SK-N-SH treated with all-trans-retinoic acid at 6 μM for 48 hours (cell line): ENCODE data around the gene ALG12.

Experiments used
- ATAC-seq: fragments of 200-7000 bp; cut with Tn5 transposase; 3 replicates; pipeline ENCODE4 v1.9.1; 2020; ENCODE audit warnings: mild to moderate bottlenecking, moderate library complexity
- ARNTL ChIP-seq: fragments of 450-650 bp; formaldehyde crosslinking; IDR thresholded peaks from 2 replicates; pipeline ENCODE4 v1.5.0; 2020; ENCODE audit warnings: low read depth, mild to moderate bottlenecking, moderate library complexity, borderline replicate concordance
- BACH2 ChIP-seq: fragments of 250-450 bp; sonication (Bioruptor Pico); IDR thresholded peaks from 2 replicates; pipeline ENCODE4 v1.9.0; 2021; ENCODE audit warnings: mild to moderate bottlenecking, borderline replicate concordance
- CSDC2 ChIP-seq: fragments of 250-450 bp; sonication (Bioruptor Pico); IDR thresholded peaks from 2 replicates; pipeline ENCODE4 v1.5.0; 2020; ENCODE audit warnings: mild to moderate bottlenecking, moderate library complexity
- ESRRG ChIP-seq: fragments of 250-450 bp; sonication (Bioruptor Pico); IDR thresholded peaks from 2 replicates; pipeline ENCODE4 v1.6.1; 2021; ENCODE audit warnings: mild to moderate bottlenecking
- GLIS3 ChIP-seq: fragments of 250-450 bp; sonication (Bioruptor Pico); IDR thresholded peaks from 2 replicates; pipeline ENCODE4 v1.5.0; 2020; ENCODE audit warnings: mild to moderate bottlenecking, moderate library complexity
- ISL1 ChIP-seq: fragments of 250-450 bp; sonication (Bioruptor Pico); IDR thresholded peaks from 2 replicates; pipeline ENCODE4 v2.1.2; 2022; ENCODE audit warnings: mild to moderate bottlenecking, moderate library complexity
- OSR1 ChIP-seq: fragments of 250-450 bp; sonication (Bioruptor Pico); IDR thresholded peaks from 2 replicates; pipeline ENCODE4 v1.8.0; 2022; ENCODE audit warnings: moderate library complexity, mild to moderate bottlenecking, inconsistent platforms
- PPARA ChIP-seq: fragments of 250-450 bp; sonication (Bioruptor Pico); IDR thresholded peaks from 2 replicates; pipeline ENCODE4 v1.5.0; 2020; ENCODE audit warnings: mild to moderate bottlenecking, borderline replicate concordance
- RARB ChIP-seq: fragments of 250-450 bp; sonication (Bioruptor Pico); IDR thresholded peaks from 2 replicates; pipeline ENCODE4 v1.8.0; 2021; ENCODE audit warnings: mild to moderate bottlenecking, moderate library complexity
- SNAI2 ChIP-seq: fragments of 250-450 bp; sonication (Bioruptor Pico); IDR thresholded peaks from 2 replicates; pipeline ENCODE4 v1.5.0; 2020; ENCODE audit warnings: mild to moderate bottlenecking, moderate library complexity
- TCF4 ChIP-seq: fragments of 250-450 bp; sonication (Bioruptor Pico); IDR thresholded peaks from 2 replicates; pipeline ENCODE4 v1.8.0; 2021; ENCODE audit warnings: mild to moderate bottlenecking, moderate library complexity, borderline replicate concordance
- TOX ChIP-seq: fragments of 250-450 bp; sonication (Bioruptor Pico); IDR thresholded peaks from 2 replicates; pipeline ENCODE4 v1.8.0; 2021; ENCODE audit warnings: mild to moderate bottlenecking, moderate library complexity, borderline replicate concordance
- ZC3H10 ChIP-seq: fragments of 250-450 bp; sonication (Bioruptor Pico); IDR thresholded peaks from 2 replicates; pipeline ENCODE4 v1.5.1; 2021; ENCODE audit warnings: mild to moderate bottlenecking, moderate library complexity
- ZFP3 ChIP-seq: fragments of 250-450 bp; sonication (Bioruptor Pico); IDR thresholded peaks from 2 replicates; pipeline ENCODE4 v1.5.0; 2020; ENCODE audit warnings: mild to moderate bottlenecking, moderate library complexity
- ZFP30 ChIP-seq: fragments of 450-650 bp; formaldehyde crosslinking; IDR thresholded peaks from 2 replicates; pipeline ENCODE4 v1.5.0; 2022; ENCODE audit warnings: mild to moderate bottlenecking, moderate library complexity
- ZNF565 ChIP-seq: fragments of 450-650 bp; formaldehyde crosslinking; conservative IDR thresholded peaks from 2 replicates; pipeline ENCODE4 v1.5.0; 2020; ENCODE audit warnings: low read depth, mild to moderate bottlenecking, moderate library complexity
- ZNF70 ChIP-seq: fragments of 450-650 bp; formaldehyde crosslinking; IDR thresholded peaks from 2 replicates; pipeline ENCODE4 v1.5.0; 2020; ENCODE audit warnings: mild to moderate bottlenecking, moderate library complexity
- ZNF8 ChIP-seq: fragments of 450-650 bp; formaldehyde crosslinking; IDR thresholded peaks from 2 replicates; pipeline ENCODE4 v1.5.0; 2020; ENCODE audit warnings: mild to moderate bottlenecking, moderate library complexity
- TF ChIP-seq, protein P1 (sequence below): fragments of 250-450 bp; sonication (Bioruptor Pico); IDR thresholded peaks from 2 replicates; pipeline ENCODE4 v1.5.1; 2020; ENCODE audit warnings: low read depth, mild to moderate bottlenecking, moderate library complexity
- TF ChIP-seq, protein P2 (sequence below): fragments of 250-450 bp; sonication (Bioruptor Pico); IDR thresholded peaks from 2 replicates; pipeline ENCODE4 v1.8.0; 2021; ENCODE audit warnings: low read depth, mild to moderate bottlenecking, moderate library complexity, borderline replicate concordance
- TF ChIP-seq, protein P3 (sequence below): fragments of 250-450 bp; sonication (Bioruptor Pico); IDR thresholded peaks from 2 replicates; pipeline ENCODE4 v1.5.1; 2021; ENCODE audit warnings: mild to moderate bottlenecking, moderate library complexity
- TF ChIP-seq, protein P4 (sequence below): fragments of 250-450 bp; sonication (Bioruptor Pico); IDR thresholded peaks from 2 replicates; pipeline ENCODE4 v1.8.0; 2020; ENCODE audit warnings: mild to moderate bottlenecking, moderate library complexity, borderline replicate concordance

Gene ALG12

DNA sequence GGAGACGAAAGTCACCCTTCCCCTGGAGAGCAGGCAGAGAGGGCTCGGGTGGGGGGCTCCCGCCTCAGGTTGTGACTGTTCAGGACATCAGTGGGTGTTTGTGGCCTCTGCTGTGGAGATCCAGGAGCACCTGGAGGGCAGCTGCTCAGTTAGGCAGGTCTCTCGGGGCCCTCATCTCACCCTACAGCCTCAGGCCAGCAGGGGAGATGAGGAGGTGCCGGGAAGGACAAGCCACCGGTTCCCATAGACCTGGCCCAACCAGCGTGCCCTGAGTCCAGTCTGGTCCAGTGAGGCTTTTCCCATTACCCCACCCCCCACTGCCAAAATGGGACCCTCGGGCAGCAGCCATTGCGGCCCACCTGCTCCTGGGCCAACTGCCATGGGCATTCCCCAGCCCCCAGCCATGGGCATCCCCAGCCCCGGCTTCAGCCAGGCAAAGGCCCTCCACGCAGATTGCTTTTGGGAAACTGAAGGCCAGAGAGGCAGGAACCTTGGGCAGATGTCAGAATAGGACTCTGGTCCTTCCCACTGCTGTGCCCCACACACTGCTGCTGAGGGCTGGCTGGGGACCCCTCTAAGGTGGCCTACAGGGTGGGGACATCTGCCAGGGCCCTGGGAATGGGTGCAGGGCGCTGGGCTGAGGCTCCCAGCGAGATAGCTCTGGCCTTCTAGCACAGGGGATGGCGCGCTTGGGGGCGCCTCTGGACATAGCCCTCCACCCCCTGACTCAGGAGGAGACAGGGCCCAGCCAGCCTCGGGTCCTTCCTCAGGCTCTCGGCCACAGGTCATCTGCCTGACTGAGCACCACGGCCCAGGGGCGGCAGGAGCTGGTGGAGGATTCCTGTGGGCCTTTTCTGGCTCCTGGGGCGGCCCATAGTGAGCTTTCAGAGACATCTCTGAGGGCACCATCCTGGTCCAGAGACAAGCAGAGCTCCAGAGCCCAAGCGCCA is 47.1 kb upstream of the ALG12 start:
- no peak for ATAC-seq
- TF ChIP-seq BACH2 (CRISPR knock-in tag) (no peak), ZNF8 (CRISPR knock-in tag) (no peak), SNAI2 (no peak), RARB (CRISPR knock-in tag) (no peak), ESRRG (CRISPR knock-in tag) (no peak), GLIS3 (CRISPR knock-in tag) (no peak), ZNF565 (no peak), TCF4 (CRISPR knock-in tag) (no peak), ZFP30 (no peak), TOX (CRISPR knock-in tag) (no peak), PPARA (no peak), OSR1 (CRISPR knock-in tag) (no peak), CSDC2 (CRISPR knock-in tag) (no peak), ISL1 (CRISPR knock-in tag) (no peak), ZC3H10 (CRISPR knock-in tag) (no peak), ZFP3 (no peak)
- TF ChIP-seq, protein P1, sequence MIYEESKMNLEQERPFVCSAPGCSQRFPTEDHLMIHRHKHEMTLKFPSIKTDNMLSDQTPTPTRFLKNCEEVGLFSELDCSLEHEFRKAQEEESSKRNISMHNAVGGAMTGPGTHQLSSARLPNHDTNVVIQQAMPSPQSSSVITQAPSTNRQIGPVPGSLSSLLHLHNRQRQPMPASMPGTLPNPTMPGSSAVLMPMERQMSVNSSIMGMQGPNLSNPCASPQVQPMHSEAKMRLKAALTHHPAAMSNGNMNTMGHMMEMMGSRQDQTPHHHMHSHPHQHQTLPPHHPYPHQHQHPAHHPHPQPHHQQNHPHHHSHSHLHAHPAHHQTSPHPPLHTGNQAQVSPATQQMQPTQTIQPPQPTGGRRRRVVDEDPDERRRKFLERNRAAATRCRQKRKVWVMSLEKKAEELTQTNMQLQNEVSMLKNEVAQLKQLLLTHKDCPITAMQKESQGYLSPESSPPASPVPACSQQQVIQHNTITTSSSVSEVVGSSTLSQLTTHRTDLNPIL (CRISPR knock-in tag) = no peak
- TF ChIP-seq, protein P2, sequence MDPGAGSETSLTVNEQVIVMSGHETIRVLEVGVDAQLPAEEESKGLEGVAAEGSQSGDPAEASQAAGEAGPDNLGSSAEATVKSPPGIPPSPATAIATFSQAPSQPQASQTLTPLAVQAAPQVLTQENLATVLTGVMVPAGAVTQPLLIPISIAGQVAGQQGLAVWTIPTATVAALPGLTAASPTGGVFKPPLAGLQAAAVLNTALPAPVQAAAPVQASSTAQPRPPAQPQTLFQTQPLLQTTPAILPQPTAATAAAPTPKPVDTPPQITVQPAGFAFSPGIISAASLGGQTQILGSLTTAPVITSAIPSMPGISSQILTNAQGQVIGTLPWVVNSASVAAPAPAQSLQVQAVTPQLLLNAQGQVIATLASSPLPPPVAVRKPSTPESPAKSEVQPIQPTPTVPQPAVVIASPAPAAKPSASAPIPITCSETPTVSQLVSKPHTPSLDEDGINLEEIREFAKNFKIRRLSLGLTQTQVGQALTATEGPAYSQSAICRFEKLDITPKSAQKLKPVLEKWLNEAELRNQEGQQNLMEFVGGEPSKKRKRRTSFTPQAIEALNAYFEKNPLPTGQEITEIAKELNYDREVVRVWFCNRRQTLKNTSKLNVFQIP = no peak
- TF ChIP-seq, protein P3, sequence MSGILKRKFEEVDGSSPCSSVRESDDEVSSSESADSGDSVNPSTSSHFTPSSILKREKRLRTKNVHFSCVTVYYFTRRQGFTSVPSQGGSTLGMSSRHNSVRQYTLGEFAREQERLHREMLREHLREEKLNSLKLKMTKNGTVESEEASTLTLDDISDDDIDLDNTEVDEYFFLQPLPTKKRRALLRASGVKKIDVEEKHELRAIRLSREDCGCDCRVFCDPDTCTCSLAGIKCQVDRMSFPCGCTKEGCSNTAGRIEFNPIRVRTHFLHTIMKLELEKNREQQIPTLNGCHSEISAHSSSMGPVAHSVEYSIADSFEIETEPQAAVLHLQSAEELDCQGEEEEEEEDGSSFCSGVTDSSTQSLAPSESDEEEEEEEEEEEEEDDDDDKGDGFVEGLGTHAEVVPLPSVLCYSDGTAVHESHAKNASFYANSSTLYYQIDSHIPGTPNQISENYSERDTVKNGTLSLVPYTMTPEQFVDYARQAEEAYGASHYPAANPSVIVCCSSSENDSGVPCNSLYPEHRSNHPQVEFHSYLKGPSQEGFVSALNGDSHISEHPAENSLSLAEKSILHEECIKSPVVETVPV = no peak
- TF ChIP-seq, all 23 proteins: peak for 0

DNA sequence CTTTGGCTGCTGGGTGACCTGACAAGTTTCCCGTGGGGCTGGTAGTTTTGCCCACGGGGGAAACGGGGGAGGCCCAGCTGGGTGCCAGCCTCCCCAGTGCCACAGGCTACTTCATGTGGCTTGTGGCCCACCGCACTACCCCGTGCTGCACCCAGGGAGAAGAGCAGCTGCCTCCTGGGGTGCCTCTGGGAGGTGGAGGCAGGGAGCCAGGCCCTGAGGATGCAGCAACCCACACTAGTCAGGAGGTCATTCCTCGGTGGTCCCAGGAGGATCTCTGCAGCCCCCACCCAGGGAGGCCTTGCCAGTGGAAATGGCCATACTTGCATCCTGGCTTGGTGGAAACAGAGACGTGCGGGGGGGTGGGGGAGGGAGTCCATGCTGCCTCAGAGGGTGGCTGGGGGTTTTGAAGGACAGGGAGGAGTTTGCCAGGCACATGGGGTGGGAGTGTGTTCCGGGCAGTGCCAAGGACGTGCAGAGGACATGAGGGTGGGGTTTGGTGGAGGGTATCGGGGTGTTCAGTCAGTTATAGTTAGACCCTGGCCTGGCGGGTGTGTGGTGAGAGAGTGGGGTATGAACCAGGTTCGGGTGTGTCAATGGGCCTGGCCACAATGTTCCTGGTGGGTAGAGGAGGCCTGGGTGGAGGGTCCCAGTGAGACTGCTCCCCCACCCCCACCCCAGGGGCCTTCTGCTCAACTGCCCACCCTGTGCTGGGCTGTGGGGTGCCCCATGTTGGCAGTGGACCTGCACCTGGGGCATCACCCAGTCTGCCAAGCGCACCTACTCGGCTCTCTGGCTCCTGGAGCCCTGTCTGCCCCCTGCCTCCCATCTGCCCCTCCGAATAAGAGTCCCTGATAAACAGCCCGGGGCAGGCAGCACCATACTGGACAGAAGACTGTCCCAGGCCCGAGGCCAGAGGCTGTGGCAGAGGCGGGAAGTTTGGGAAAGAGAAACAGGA is 46.2 kb upstream of the ALG12 start:
- TF ChIP-seq ZNF565 (no peak), GLIS3 (CRISPR knock-in tag) (no peak), OSR1 (CRISPR knock-in tag) (no peak), TOX (CRISPR knock-in tag) (no peak), ZC3H10 (CRISPR knock-in tag) (no peak), ZNF70 (CRISPR knock-in tag) (no peak), ARNTL (CRISPR knock-in tag) (no peak), ESRRG (CRISPR knock-in tag) (no peak), ZFP30 (no peak), CSDC2 (CRISPR knock-in tag) (no peak), ZFP3 (no peak)
- TF ChIP-seq, protein P2 = no peak
- TF ChIP-seq, protein P3 = no peak
- TF ChIP-seq, protein P1 (CRISPR knock-in tag) = no peak
- TF ChIP-seq, protein P4, sequence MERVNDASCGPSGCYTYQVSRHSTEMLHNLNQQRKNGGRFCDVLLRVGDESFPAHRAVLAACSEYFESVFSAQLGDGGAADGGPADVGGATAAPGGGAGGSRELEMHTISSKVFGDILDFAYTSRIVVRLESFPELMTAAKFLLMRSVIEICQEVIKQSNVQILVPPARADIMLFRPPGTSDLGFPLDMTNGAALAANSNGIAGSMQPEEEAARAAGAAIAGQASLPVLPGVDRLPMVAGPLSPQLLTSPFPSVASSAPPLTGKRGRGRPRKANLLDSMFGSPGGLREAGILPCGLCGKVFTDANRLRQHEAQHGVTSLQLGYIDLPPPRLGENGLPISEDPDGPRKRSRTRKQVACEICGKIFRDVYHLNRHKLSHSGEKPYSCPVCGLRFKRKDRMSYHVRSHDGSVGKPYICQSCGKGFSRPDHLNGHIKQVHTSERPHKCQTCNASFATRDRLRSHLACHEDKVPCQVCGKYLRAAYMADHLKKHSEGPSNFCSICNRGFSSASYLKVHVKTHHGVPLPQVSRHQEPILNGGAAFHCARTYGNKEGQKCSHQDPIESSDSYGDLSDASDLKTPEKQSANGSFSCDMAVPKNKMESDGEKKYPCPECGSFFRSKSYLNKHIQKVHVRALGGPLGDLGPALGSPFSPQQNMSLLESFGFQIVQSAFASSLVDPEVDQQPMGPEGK (CRISPR knock-in tag) = no peak
- ATAC-seq = no peak
